WTC11 (cell line): ENCODE data around the gene MACROD2.

Experiments
- CREB1 ChIP-seq: sonication (generic); formaldehyde crosslinking; IDR thresholded peaks from 2 replicates; pipeline ENCODE4 v1.8.0; 2023; ENCODE audit warnings: mild to moderate bottlenecking, missing genetic modification reagents
- CREM ChIP-seq: sonication (generic); formaldehyde crosslinking; IDR thresholded peaks from 2 replicates; pipeline ENCODE4 v1.8.1; 2022; ENCODE audit warnings: mild to moderate bottlenecking, missing genetic modification reagents, moderate library complexity
- ELF4 ChIP-seq: sonication (generic); formaldehyde crosslinking; IDR thresholded peaks from 2 replicates; pipeline ENCODE4 v1.8.1; 2022; ENCODE audit warnings: low read depth, mild to moderate bottlenecking, moderate library complexity, missing genetic modification reagents
- ESRRA ChIP-seq: sonication (generic); formaldehyde crosslinking; IDR thresholded peaks from 2 replicates; pipeline ENCODE4 v1.8.1; 2022; ENCODE audit warnings: mild to moderate bottlenecking, missing genetic modification reagents, borderline replicate concordance
- JUN ChIP-seq: sonication (generic); formaldehyde crosslinking; IDR thresholded peaks from 2 replicates; pipeline ENCODE4 v1.8.0; 2023; ENCODE audit warnings: mild to moderate bottlenecking, missing genetic modification reagents
- SP1 ChIP-seq: sonication (generic); formaldehyde crosslinking; conservative IDR thresholded peaks from 2 replicates; pipeline ENCODE4 v1.8.1; 2022; ENCODE audit warnings: missing genetic modification reagents
- TF ChIP-seq, protein P1 (sequence below): fragments of 200-600 bp; IDR thresholded peaks from 2 replicates; pipeline ENCODE4 v1.8.0; 2022; ENCODE audit warnings: antibody characterized with exemption
- TF ChIP-seq, protein P2 (sequence below): sonication (generic); formaldehyde crosslinking; IDR thresholded peaks from 2 replicates; pipeline ENCODE4 v1.8.1; 2023; ENCODE audit warnings: mild to moderate bottlenecking, missing genetic modification reagents, borderline replicate concordance
- TF ChIP-seq, protein P3 (sequence below): fragments of 250-450 bp; sonication (Bioruptor Pico); IDR thresholded peaks from 2 replicates; pipeline ENCODE4 v2.1.2; 2022; ENCODE audit warnings: mild to moderate bottlenecking, moderate library complexity
- TF ChIP-seq, protein P4 (sequence below): sonication (generic); formaldehyde crosslinking; IDR thresholded peaks from 2 replicates; pipeline ENCODE4 v1.8.0; 2023; ENCODE audit warnings: missing genetic modification reagents
- TF ChIP-seq, protein P5 (sequence below): sonication (generic); formaldehyde crosslinking; IDR thresholded peaks from 2 replicates; pipeline ENCODE4 v1.8.0; 2022; ENCODE audit warnings: mild to moderate bottlenecking, missing genetic modification reagents

DNA sequence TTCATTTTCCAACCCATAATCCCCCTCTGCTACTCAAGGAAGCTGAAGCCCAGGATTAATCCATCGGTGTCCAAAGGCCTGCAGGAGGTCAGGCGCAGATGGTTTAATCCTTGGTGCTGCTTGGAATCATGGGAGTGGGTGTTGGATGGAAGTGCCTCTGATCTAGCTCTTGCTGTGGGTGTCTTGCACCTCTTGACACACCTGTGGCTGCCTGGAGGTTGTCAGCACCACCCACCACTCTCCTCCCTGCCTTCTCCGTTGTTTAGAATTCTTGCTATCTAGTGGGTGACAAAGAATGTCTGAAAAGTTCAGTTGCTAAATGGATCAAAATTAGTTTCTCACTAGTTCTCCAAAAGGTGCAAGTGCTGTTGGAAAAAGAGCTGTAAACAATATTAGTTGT, 1416.5 kb downstream of the MACROD2 start:
- TF ChIP-seq, protein P1, sequence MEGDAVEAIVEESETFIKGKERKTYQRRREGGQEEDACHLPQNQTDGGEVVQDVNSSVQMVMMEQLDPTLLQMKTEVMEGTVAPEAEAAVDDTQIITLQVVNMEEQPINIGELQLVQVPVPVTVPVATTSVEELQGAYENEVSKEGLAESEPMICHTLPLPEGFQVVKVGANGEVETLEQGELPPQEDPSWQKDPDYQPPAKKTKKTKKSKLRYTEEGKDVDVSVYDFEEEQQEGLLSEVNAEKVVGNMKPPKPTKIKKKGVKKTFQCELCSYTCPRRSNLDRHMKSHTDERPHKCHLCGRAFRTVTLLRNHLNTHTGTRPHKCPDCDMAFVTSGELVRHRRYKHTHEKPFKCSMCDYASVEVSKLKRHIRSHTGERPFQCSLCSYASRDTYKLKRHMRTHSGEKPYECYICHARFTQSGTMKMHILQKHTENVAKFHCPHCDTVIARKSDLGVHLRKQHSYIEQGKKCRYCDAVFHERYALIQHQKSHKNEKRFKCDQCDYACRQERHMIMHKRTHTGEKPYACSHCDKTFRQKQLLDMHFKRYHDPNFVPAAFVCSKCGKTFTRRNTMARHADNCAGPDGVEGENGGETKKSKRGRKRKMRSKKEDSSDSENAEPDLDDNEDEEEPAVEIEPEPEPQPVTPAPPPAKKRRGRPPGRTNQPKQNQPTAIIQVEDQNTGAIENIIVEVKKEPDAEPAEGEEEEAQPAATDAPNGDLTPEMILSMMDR, result no peak
- TF ChIP-seq, protein P2, sequence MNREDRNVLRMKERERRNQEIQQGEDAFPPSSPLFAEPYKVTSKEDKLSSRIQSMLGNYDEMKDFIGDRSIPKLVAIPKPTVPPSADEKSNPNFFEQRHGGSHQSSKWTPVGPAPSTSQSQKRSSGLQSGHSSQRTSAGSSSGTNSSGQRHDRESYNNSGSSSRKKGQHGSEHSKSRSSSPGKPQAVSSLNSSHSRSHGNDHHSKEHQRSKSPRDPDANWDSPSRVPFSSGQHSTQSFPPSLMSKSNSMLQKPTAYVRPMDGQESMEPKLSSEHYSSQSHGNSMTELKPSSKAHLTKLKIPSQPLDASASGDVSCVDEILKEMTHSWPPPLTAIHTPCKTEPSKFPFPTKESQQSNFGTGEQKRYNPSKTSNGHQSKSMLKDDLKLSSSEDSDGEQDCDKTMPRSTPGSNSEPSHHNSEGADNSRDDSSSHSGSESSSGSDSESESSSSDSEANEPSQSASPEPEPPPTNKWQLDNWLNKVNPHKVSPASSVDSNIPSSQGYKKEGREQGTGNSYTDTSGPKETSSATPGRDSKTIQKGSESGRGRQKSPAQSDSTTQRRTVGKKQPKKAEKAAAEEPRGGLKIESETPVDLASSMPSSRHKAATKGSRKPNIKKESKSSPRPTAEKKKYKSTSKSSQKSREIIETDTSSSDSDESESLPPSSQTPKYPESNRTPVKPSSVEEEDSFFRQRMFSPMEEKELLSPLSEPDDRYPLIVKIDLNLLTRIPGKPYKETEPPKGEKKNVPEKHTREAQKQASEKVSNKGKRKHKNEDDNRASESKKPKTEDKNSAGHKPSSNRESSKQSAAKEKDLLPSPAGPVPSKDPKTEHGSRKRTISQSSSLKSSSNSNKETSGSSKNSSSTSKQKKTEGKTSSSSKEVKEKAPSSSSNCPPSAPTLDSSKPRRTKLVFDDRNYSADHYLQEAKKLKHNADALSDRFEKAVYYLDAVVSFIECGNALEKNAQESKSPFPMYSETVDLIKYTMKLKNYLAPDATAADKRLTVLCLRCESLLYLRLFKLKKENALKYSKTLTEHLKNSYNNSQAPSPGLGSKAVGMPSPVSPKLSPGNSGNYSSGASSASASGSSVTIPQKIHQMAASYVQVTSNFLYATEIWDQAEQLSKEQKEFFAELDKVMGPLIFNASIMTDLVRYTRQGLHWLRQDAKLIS (CRISPR knock-in tag), result no peak
- TF ChIP-seq SP1 (no peak), CREM (CRISPR knock-in tag) (no peak), JUN (no peak), CREB1 (CRISPR knock-in tag) (no peak), ESRRA (CRISPR knock-in tag) (no peak), ELF4 (CRISPR knock-in tag) (no peak)
- TF ChIP-seq, protein P3, sequence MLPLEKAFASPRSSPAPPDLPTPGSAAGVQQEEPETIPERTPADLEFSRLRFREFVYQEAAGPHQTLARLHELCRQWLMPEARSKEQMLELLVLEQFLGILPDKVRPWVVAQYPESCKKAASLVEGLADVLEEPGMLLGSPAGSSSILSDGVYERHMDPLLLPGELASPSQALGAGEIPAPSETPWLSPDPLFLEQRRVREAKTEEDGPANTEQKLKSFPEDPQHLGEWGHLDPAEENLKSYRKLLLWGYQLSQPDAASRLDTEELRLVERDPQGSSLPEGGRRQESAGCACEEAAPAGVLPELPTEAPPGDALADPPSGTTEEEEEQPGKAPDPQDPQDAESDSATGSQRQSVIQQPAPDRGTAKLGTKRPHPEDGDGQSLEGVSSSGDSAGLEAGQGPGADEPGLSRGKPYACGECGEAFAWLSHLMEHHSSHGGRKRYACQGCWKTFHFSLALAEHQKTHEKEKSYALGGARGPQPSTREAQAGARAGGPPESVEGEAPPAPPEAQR, result no peak
- TF ChIP-seq, protein P4, sequence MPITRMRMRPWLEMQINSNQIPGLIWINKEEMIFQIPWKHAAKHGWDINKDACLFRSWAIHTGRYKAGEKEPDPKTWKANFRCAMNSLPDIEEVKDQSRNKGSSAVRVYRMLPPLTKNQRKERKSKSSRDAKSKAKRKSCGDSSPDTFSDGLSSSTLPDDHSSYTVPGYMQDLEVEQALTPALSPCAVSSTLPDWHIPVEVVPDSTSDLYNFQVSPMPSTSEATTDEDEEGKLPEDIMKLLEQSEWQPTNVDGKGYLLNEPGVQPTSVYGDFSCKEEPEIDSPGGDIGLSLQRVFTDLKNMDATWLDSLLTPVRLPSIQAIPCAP (CRISPR knock-in tag), result no peak
- TF ChIP-seq, protein P5, sequence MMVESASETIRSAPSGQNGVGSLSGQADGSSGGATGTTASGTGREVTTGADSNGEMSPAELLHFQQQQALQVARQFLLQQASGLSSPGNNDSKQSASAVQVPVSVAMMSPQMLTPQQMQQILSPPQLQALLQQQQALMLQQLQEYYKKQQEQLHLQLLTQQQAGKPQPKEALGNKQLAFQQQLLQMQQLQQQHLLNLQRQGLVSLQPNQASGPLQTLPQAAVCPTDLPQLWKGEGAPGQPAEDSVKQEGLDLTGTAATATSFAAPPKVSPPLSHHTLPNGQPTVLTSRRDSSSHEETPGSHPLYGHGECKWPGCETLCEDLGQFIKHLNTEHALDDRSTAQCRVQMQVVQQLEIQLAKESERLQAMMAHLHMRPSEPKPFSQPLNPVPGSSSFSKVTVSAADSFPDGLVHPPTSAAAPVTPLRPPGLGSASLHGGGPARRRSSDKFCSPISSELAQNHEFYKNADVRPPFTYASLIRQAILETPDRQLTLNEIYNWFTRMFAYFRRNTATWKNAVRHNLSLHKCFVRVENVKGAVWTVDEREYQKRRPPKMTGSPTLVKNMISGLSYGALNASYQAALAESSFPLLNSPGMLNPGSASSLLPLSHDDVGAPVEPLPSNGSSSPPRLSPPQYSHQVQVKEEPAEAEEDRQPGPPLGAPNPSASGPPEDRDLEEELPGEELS, result no peak
